GM23338 (cell line): ENCODE data around the gene SF1. TPM values are rescaled to one million over a fixed set of nuclear protein-coding genes. Genes with fewer than 3 reads are reported as not detected.

Experiments
- ATAC-seq: fragments of 200-7000 bp; cut with Tn5 transposase; 3 replicates; pipeline ENCODE4 v1.9.1; 2020
- DNase-seq: peaks from one replicate; pipeline ENCODE4 v3.0.0-alpha.2; 2015; ENCODE audit warnings: low spot score
- H2AFZ ChIP-seq: fragments of 200-600 bp; sonication (generic); 2 replicates; pipeline ENCODE4 v1.8.0; 2016; ENCODE audit warnings: antibody characterized with exemption, mild to moderate bottlenecking, moderate library complexity
- H3F3A ChIP-seq: fragments of 200-600 bp; sonication (generic); replicated peaks from 2 replicates; pipeline ENCODE4 v1.8.0; 2017; ENCODE audit warnings: antibody characterized with exemption, mixed run types, low read depth
- H3K27ac ChIP-seq: fragments of 200-600 bp; sonication (generic); 2 replicates; pipeline ENCODE4 v1.6.1; 2016; ENCODE audit warnings: low read depth
- H3K27me3 ChIP-seq: fragments of 200-600 bp; sonication (generic); 2 replicates; pipeline ENCODE4 v1.8.0; 2016; ENCODE audit warnings: mild to moderate bottlenecking, mixed run types, moderate library complexity; ENCODE audit not compliant: insufficient read depth
- H3K36me3 ChIP-seq: fragments of 200-600 bp; sonication (generic); 2 replicates; pipeline ENCODE4 v1.8.0; 2016; ENCODE audit warnings: mild to moderate bottlenecking; ENCODE audit not compliant: insufficient read depth
- H3K4me1 ChIP-seq: fragments of 200-600 bp; sonication (generic); 2 replicates; pipeline ENCODE4 v1.8.0; 2016; ENCODE audit warnings: mild to moderate bottlenecking, moderate library complexity; ENCODE audit not compliant: insufficient read depth
- H3K4me2 ChIP-seq: fragments of 200-600 bp; sonication (generic); 2 replicates; pipeline ENCODE4 v1.7.1; 2017; ENCODE audit warnings: mixed run types
- H3K4me3 ChIP-seq: fragments of 200-600 bp; sonication (generic); 2 replicates; pipeline ENCODE4 v1.6.1; 2016; ENCODE audit warnings: mixed run types
- H3K79me2 ChIP-seq: fragments of 200-600 bp; sonication (generic); replicated peaks from 2 replicates; pipeline ENCODE4 v1.8.0; 2017; ENCODE audit warnings: mild to moderate bottlenecking; ENCODE audit not compliant: insufficient read depth
- H3K9me2 ChIP-seq: fragments of 200-600 bp; sonication (generic); 2 replicates; pipeline ENCODE4 v1.8.0; 2017; ENCODE audit not compliant: insufficient read depth
- H4K20me1 ChIP-seq: fragments of 200-600 bp; sonication (generic); replicated peaks from 2 replicates; pipeline ENCODE4 v1.8.0; 2017; ENCODE audit warnings: mild to moderate bottlenecking; ENCODE audit not compliant: insufficient read depth
- H3K27ac Mint-ChIP-seq: 2 replicates; pipeline ENCODE4 v1.8.0; 2020; ENCODE audit warnings: inconsistent platforms, mild to moderate bottlenecking, moderate library complexity, mixed read lengths
- H3K27me3 Mint-ChIP-seq: 3 replicates; pipeline ENCODE4 v1.8.0; 2022; ENCODE audit warnings: low read depth, mild to moderate bottlenecking, moderate library complexity, mixed read lengths, inconsistent platforms; ENCODE audit not compliant: insufficient read depth, poor library complexity
- H3K36me3 Mint-ChIP-seq: 3 replicates; pipeline ENCODE4 v1.8.0; 2021; ENCODE audit warnings: low read depth, mild to moderate bottlenecking, inconsistent platforms, moderate library complexity, mixed read lengths
- H3K4me1 Mint-ChIP-seq: 3 replicates; pipeline ENCODE4 v1.8.0; 2020; ENCODE audit warnings: mild to moderate bottlenecking, inconsistent platforms, mixed read lengths
- H3K4me3 Mint-ChIP-seq: 3 replicates; pipeline ENCODE4 v1.8.0; 2021; ENCODE audit warnings: moderate library complexity, mild to moderate bottlenecking, inconsistent platforms, mixed read lengths
- H3K9me3 Mint-ChIP-seq: 3 replicates; pipeline ENCODE4 v1.8.0; 2020; ENCODE audit warnings: moderate library complexity, mild to moderate bottlenecking, inconsistent platforms, mixed read lengths
- CREB1 ChIP-seq: fragments of 250-450 bp; sonication (Bioruptor Pico); IDR thresholded peaks from 2 replicates; pipeline ENCODE4 v1.5.0; 2020; ENCODE audit warnings: low read depth, mild to moderate bottlenecking, moderate library complexity
- CTCF ChIP-seq, 2 experiments: fragments of 200-600 bp in 1 of 2; sonication (generic) in 1 of 2; conservative IDR thresholded peaks; 2 replicates each; pipeline versions ENCODE4 v1.5.1 to v1.6.1; 2016 to 2017; ENCODE audit warnings: antibody characterized with exemption in 2 of 2, low read depth in 2 of 2, mild to moderate bottlenecking in 2 of 2, moderate library complexity in 1 of 2
- ETS1 ChIP-seq: IDR thresholded peaks from 2 replicates; pipeline ENCODE4 v1.6.1; 2016; ENCODE audit warnings: antibody characterized with exemption
- EZH2phosphoT487 ChIP-seq: fragments of 200-600 bp; sonication (generic); IDR thresholded peaks from one replicate; pipeline ENCODE4 v1.8.1; 2018; ENCODE audit warnings: antibody characterized with exemption; ENCODE audit not compliant: unreplicated experiment
- JUNB ChIP-seq: IDR thresholded peaks from one replicate; pipeline ENCODE4 v1.6.1; 2016; ENCODE audit warnings: antibody characterized with exemption; ENCODE audit not compliant: unreplicated experiment
- NANOG ChIP-seq: IDR thresholded peaks from 2 replicates; pipeline ENCODE4 v1.6.1; 2016; ENCODE audit warnings: antibody characterized with exemption, borderline replicate concordance
- POLR2AphosphoS5 ChIP-seq: IDR thresholded peaks from 2 replicates; pipeline ENCODE4 v1.6.1; 2016; ENCODE audit warnings: antibody characterized with exemption, low read depth
- STAT1 ChIP-seq: IDR thresholded peaks from one replicate; pipeline ENCODE4 v1.6.1; 2016; ENCODE audit warnings: antibody characterized with exemption; ENCODE audit not compliant: unreplicated experiment
- ZNF114 ChIP-seq: fragments of 250-450 bp; sonication (Bioruptor Pico); IDR thresholded peaks from 2 replicates; pipeline ENCODE4 v1.5.0; 2020; ENCODE audit warnings: mild to moderate bottlenecking, moderate library complexity
- ZNF331 ChIP-seq: fragments of 250-450 bp; sonication (Bioruptor Pico); IDR thresholded peaks from 2 replicates; pipeline ENCODE4 v1.5.0; 2020; ENCODE audit warnings: low read depth, mild to moderate bottlenecking, moderate library complexity
- ZNF462 ChIP-seq: fragments of 250-450 bp; sonication (Bioruptor Pico); IDR thresholded peaks from 2 replicates; pipeline ENCODE4 v1.5.0; 2020; ENCODE audit warnings: mild to moderate bottlenecking, moderate library complexity
- polyA plus RNA-seq: library from polyadenylated mRNA; unstranded; fragments of >200 nt; fragmentation: Nextera tagmentation; extraction: Ambion mirVana; gene quantifications from 2 replicates; pipeline ENCODE4 v1.2.1, GENCODE V29; 2016
- total RNA-seq: library from RNA; depleted of rRNA; stranded (reverse); fragments of >200 nt; shearing (Covaris generic); gene quantifications from 2 replicates; pipeline ENCODE4 v1.2.3, GENCODE V29; 2014

The SF1 gene
- total and polyA plus RNA-seq, 2 experiments from 2014 or later, result 76.9 to 252 TPM

GRCh38 chr11:64729851-64730382 is 48.4 kb downstream of the SF1 start:
- Histone ChIP-seq H3K79me2 (no peaks in the 10 kb centered on the region), H3K4me3 (peak overlapping the region; percentile 49), H3K9me2 (no peaks in the 10 kb centered on the region), H3F3A (peaks cover 14% of the 10 kb centered on the region), H3K4me1 (peaks cover 46% of the 10 kb centered on the region), H3K4me2 (peak overlapping the region; percentile 84), H2AFZ (peak overlapping the region; percentile 87), H4K20me1 (no peaks in the 10 kb centered on the region), H3K27ac (peak overlapping the region; percentile 7; the same call in 1 of the 2 replicates), H3K27me3 (no peaks in the 10 kb centered on the region), H3K36me3 (no peaks in the 10 kb centered on the region)
- DNase-seq (peak; percentile 89), ATAC-seq (peak; percentile 85)
- Mint-ChIP-seq H3K27ac (0 out of 2 replicates have a peak overlapping the region, but pooled peaks have one; percentile 78), H3K36me3 (peaks cover 41% of the 10 kb centered on the region), H3K4me1 (peaks cover 49% of the 10 kb centered on the region), H3K4me3 (peak overlapping the region; percentile 61), H3K9me3 (no peaks in the 10 kb centered on the region; the same call in 2 of the 3 replicates), H3K27me3 (peaks cover 19% of the 10 kb centered on the region)
- peak; percentile 56; the same call in 1 of the 2 replicates for TF ChIP-seq POLR2AphosphoS5
- no peak for TF ChIP-seq ZNF462 (CRISPR knock-in tag)

GRCh38 chr11:64728757-64729365 is 49.5 kb downstream of the SF1 start:
- Mint-ChIP-seq H3K27ac (no peak overlapping the region), H3K4me3 (no peak overlapping the region; the same call in 2 of the 3 replicates), H3K4me1 (peaks cover 58% of the 10 kb centered on the region), H3K9me3 (no peaks in the 10 kb centered on the region; the same call in 2 of the 3 replicates), H3K27me3 (peaks cover 27% of the 10 kb centered on the region), H3K36me3 (peaks cover 36% of the 10 kb centered on the region)
- ATAC-seq (no peak), DNase-seq (no peak)
- H3K27me3 ChIP-seq, result no peaks in the 10 kb centered on the region
- H3K4me3 ChIP-seq, result no peak overlapping the region
- no peaks in the 10 kb centered on the region for H3K9me2 ChIP-seq
- H3F3A ChIP-seq, result peaks cover 14% of the 10 kb centered on the region
- peaks cover 55% of the 10 kb centered on the region for H3K4me1 ChIP-seq
- H3K79me2 ChIP-seq, result no peaks in the 10 kb centered on the region
- H3K4me2 ChIP-seq, result no peak overlapping the region
- H4K20me1 ChIP-seq, result no peaks in the 10 kb centered on the region
- no peaks in the 10 kb centered on the region for H3K36me3 ChIP-seq
- no peak overlapping the region for H3K27ac ChIP-seq
- H2AFZ ChIP-seq, result no peak overlapping the region
- TF ChIP-seq ETS1 (no peak), EZH2phosphoT487 (no peak), POLR2AphosphoS5 (no peak), CTCF (conservative IDR thresholded peaks at IDR 0.05; ENCODE audit: low read depth in 2 of 2) (no peak), STAT1 (no peak), JUNB (no peak), ZNF114 (no peak), CREB1 (no peak), ZNF331 (CRISPR knock-in tag) (no peak), NANOG (no peak)
